IMR-90 (cell line): Measurements from ENCODE around the gene AVPI1.

ENCODE experiments used
- POLR2A ChIP-seq: IDR thresholded peaks from 2 replicates; pipeline ENCODE4 v1.6.1; 2012; ENCODE audit warnings: mild to moderate bottlenecking, low read depth, low read length
- RAD21 ChIP-seq: IDR thresholded peaks from 2 replicates; pipeline ENCODE4 v1.6.1; 2012; ENCODE audit warnings: low read length, improper control_type of control experiment
- RCOR1 ChIP-seq: IDR thresholded peaks from 2 replicates; pipeline ENCODE4 v1.6.1; 2012; ENCODE audit warnings: mild to moderate bottlenecking, low read length, improper control_type of control experiment; ENCODE audit not compliant: insufficient replicate concordance
- TF ChIP-seq, protein P1 (sequence below): fragments of 150-350 bp; IDR thresholded peaks from 2 replicates; pipeline ENCODE4 v1.6.1; 2016; ENCODE audit warnings: low read depth, mild to moderate bottlenecking, low read length, moderate library complexity, borderline replicate concordance
- TF ChIP-seq, protein P2 (sequence below): conservative IDR thresholded peaks from 2 replicates; pipeline ENCODE4 v1.5.1; 2012; ENCODE audit warnings: mild to moderate bottlenecking, low read depth, low read length, improper control_type of control experiment

GRCh38 chr10:97648562-97649404, 38.3 kb downstream of the AVPI1 start:
- TF ChIP-seq, protein P1, sequence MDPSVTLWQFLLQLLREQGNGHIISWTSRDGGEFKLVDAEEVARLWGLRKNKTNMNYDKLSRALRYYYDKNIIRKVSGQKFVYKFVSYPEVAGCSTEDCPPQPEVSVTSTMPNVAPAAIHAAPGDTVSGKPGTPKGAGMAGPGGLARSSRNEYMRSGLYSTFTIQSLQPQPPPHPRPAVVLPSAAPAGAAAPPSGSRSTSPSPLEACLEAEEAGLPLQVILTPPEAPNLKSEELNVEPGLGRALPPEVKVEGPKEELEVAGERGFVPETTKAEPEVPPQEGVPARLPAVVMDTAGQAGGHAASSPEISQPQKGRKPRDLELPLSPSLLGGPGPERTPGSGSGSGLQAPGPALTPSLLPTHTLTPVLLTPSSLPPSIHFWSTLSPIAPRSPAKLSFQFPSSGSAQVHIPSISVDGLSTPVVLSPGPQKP, result no peak
- TF ChIP-seq POLR2A (peak; percentile 66; the same call in 1 of the 2 replicates), RAD21 (no peak; the same call in 1 of the 2 replicates), RCOR1 (no peak)
- TF ChIP-seq, protein P2, sequence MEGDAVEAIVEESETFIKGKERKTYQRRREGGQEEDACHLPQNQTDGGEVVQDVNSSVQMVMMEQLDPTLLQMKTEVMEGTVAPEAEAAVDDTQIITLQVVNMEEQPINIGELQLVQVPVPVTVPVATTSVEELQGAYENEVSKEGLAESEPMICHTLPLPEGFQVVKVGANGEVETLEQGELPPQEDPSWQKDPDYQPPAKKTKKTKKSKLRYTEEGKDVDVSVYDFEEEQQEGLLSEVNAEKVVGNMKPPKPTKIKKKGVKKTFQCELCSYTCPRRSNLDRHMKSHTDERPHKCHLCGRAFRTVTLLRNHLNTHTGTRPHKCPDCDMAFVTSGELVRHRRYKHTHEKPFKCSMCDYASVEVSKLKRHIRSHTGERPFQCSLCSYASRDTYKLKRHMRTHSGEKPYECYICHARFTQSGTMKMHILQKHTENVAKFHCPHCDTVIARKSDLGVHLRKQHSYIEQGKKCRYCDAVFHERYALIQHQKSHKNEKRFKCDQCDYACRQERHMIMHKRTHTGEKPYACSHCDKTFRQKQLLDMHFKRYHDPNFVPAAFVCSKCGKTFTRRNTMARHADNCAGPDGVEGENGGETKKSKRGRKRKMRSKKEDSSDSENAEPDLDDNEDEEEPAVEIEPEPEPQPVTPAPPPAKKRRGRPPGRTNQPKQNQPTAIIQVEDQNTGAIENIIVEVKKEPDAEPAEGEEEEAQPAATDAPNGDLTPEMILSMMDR, result no peak
